ENCODE results near the gene TULP1.

TULP1 gene

GRCh38 chr6:35465646-35466045, 47.0 kb downstream of the TULP1 start:
- DNase-seq (ENCODE audit: low spot score): no peak

GRCh38 chr6:35463292-35463691, 49.4 kb downstream of the TULP1 start:
- DNase-seq (ENCODE audit: low spot score): no peak

- no peak for DNase-seq (ENCODE audit: low spot score)
Observed at GRCh38 chr6:35461270-35461669, 51.4 kb downstream of the TULP1 start.

GRCh38 chr6:35457907-35458306, 54.8 kb downstream of the TULP1 start:
- no peak for DNase-seq (ENCODE audit: low spot score)

GRCh38 chr6:35454391-35455110, 58.1 kb downstream of the TULP1 start:
- no peak for DNase-seq (ENCODE audit: low spot score)

- no peak for DNase-seq (ENCODE audit: low spot score)
Observed at GRCh38 chr6:35453236-35453635, 59.5 kb downstream of the TULP1 start.

- peak; percentile 80 for DNase-seq (ENCODE audit: low spot score)
Observed at GRCh38 chr6:35452183-35453090, 60.3 kb downstream of the TULP1 start, which contains the start of gene FANCE. Gene FANCE (plus strand): TSS chr6:35452338. CDS start chr6:35452546, 208 bp downstream.

GRCh38 chr6:35451354-35452182, 61.1 kb downstream of the TULP1 start:
- DNase-seq (ENCODE audit: low spot score): no peak

GRCh38 chr6:35449287-35449881, 63.3 kb downstream of the TULP1 start:
- DNase-seq (ENCODE audit: low spot score): peak; percentile 78

- no peak for DNase-seq (ENCODE audit: low spot score)
Observed at GRCh38 chr6:35448191-35448590, 64.5 kb downstream of the TULP1 start.
